ENCODE results near the gene FASN. TPM values are rescaled to one million over a fixed set of nuclear protein-coding genes. Genes with fewer than 3 reads are reported as not detected.
A peak's percentile ranks its signal among the peaks of the same experiment; 100 is the strongest.

The FASN gene
- total and polyA plus RNA-seq, 2 donors (not counting 3 experiments of a cell fraction or from before 2014, with no cell fraction given): 101 to 360 TPM

DNA sequence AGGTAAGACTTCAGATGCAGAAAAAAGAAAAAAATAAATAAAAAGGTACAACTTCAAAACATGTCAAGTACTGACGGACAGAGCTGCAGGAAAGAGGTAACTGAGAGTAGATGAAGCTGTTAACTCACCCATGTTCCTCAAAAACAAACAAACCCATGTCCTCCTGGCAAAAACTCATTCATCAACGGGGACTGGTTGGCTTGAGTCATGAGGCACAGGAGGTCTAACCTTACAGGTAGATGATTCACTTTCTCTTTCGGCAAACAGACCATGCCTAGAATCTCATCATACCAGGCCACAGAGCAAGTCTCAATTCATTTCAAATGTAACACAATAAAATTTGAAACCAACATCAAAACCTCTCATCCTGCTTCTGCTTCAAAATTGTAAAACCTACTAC is 12.3 kb upstream of the FASN start:
- peak; percentile 24 for FAIRE-seq
- BruUV-seq (replicated peaks): no TSS peak
- no peaks in the 10 kb centered on the region for H4K20me1 ChIP-seq (replicated peaks; ENCODE audit: control insufficient read depth, extremely low read depth, insufficient read depth, low read length)
- ChIA-PET POLR2A (no interaction called here), CTCF (no interaction called here)
- H3K9ac ChIP-seq (replicated peaks; ENCODE audit: extremely low read depth, insufficient read depth, low read length): no peak overlapping the region
- no peaks in the 10 kb centered on the region for H3K9me3 ChIP-seq (replicated peaks; ENCODE audit: control insufficient read depth, insufficient read depth, low read length)
- no peak for DNase-seq (ENCODE audit: low read depth, low spot score)
- no peak overlapping the region for H3K27ac ChIP-seq (ENCODE audit: insufficient read depth, low read depth, low read length)
- intact Hi-C loops (cut with micrococcal nuclease) (no loop called here), dilution Hi-C loops (cut with MboI; ENCODE audit: extremely low pct_ligation_motif_present, low sequenced_read_pairs) (no loop called here)
- no peaks in the 10 kb centered on the region for H3K27me3 ChIP-seq (ENCODE audit: control insufficient read depth in 2 of 2, insufficient read depth in 2 of 2, low read length in 2 of 2)
- no peak overlapping the region for H3K4me2 ChIP-seq (ENCODE audit: insufficient read depth, low read length)
- no peaks in the 10 kb centered on the region for H3K79me2 ChIP-seq (ENCODE audit: control insufficient read depth, insufficient read depth, low read length)
- no peak overlapping the region for H2AFZ ChIP-seq (ENCODE audit: low read depth, low read length)
- H3K4me3 ChIP-seq (replicated peaks in 1 of 3; ENCODE audit: insufficient read depth in 1 of 3, low read depth in 1 of 3, low read length in 3 of 3): no peak overlapping the region
- no peaks in the 10 kb centered on the region for H3K36me3 ChIP-seq (ENCODE audit: control insufficient read depth in 2 of 2, extremely low read depth in 1 of 2, insufficient read depth in 2 of 2, low read length in 2 of 2)
- H3K4me1 ChIP-seq (ENCODE audit: control insufficient read depth, extremely low read depth, insufficient read depth, low read length): peaks cover 10% of the 10 kb centered on the region
- H3K9me1 ChIP-seq (replicated peaks; ENCODE audit: control insufficient read depth, extremely low read depth, insufficient read depth, low read length): no peaks in the 10 kb centered on the region
- TF ChIP-seq EZH2 (IDR thresholded peaks at IDR 0.05; ENCODE audit: borderline replicate concordance, low read depth, low read length, severe bottlenecking): no peak
- TF ChIP-seq, protein P1, sequence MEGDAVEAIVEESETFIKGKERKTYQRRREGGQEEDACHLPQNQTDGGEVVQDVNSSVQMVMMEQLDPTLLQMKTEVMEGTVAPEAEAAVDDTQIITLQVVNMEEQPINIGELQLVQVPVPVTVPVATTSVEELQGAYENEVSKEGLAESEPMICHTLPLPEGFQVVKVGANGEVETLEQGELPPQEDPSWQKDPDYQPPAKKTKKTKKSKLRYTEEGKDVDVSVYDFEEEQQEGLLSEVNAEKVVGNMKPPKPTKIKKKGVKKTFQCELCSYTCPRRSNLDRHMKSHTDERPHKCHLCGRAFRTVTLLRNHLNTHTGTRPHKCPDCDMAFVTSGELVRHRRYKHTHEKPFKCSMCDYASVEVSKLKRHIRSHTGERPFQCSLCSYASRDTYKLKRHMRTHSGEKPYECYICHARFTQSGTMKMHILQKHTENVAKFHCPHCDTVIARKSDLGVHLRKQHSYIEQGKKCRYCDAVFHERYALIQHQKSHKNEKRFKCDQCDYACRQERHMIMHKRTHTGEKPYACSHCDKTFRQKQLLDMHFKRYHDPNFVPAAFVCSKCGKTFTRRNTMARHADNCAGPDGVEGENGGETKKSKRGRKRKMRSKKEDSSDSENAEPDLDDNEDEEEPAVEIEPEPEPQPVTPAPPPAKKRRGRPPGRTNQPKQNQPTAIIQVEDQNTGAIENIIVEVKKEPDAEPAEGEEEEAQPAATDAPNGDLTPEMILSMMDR (IDR thresholded peaks at IDR 0.05; ENCODE audit: extremely low read depth in 1 of 2, insufficient read depth in 1 of 2, low read depth in 1 of 2, low read length in 2 of 2): no peak
- TF ChIP-seq MYC (IDR thresholded peaks at IDR 0.05; ENCODE audit: low read depth, low read length): no peak
- no peak for TF ChIP-seq POLR2A (IDR thresholded peaks at IDR 0.05; ENCODE audit: low read depth, low read length)
- no peak for TF ChIP-seq JUN (IDR thresholded peaks at IDR 0.05; ENCODE audit: borderline replicate concordance, insufficient read depth, insufficient read length, low read depth)
- TF ChIP-seq GATA2 (IDR thresholded peaks at IDR 0.05; ENCODE audit: insufficient read depth, insufficient read length, low read depth, low read length): no peak
- TF ChIP-seq POLR2AphosphoS5 (IDR thresholded peaks at IDR 0.05; ENCODE audit: insufficient read depth, low read depth, low read length): no peak
- TF ChIP-seq, protein P2, sequence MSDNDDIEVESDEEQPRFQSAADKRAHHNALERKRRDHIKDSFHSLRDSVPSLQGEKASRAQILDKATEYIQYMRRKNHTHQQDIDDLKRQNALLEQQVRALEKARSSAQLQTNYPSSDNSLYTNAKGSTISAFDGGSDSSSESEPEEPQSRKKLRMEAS (IDR thresholded peaks at IDR 0.05; ENCODE audit: insufficient read depth, insufficient read length): no peak
